Measurements from ENCODE around the gene NOP9. TPM values are rescaled to one million over a fixed set of nuclear protein-coding genes. Genes with fewer than 3 reads are reported as not detected.

The NOP9 gene
- polyA plus RNA-seq, 1 experiment: 12.0 TPM

DNA sequence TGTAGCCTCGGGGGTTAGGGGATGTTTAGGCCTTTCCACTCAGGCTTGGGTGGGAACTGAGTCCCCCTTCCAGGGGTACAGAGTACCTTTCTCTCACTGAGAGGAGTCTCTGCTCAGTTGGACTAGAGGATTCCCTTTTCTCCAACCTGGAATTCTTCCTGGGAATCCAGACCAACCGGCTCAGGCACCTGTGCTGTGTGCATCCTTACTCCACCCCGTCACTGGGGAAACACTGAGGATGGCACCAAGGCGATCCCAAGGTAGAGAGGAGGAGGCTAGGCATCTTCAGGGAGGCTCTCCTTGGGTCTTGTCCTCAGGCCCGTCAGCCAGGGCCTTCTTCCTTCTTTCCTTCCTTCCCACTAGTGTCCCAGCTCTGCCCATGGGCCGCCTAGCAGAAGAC lies 35.8 kb upstream of the NOP9 start:
- ChIA-PET POLR2A (interaction anchor here (1.8 kb wide), 1 partner anchor 21 kb away, joined by 4 read pairs; the partner anchor contains the start of gene TINF2), CTCF (interaction anchor here (1.4 kb wide), 1 partner anchor 168 kb away, joined by 3 read pairs; no protein-coding TSS in a partner anchor)
- TF ChIP-seq, protein P1, sequence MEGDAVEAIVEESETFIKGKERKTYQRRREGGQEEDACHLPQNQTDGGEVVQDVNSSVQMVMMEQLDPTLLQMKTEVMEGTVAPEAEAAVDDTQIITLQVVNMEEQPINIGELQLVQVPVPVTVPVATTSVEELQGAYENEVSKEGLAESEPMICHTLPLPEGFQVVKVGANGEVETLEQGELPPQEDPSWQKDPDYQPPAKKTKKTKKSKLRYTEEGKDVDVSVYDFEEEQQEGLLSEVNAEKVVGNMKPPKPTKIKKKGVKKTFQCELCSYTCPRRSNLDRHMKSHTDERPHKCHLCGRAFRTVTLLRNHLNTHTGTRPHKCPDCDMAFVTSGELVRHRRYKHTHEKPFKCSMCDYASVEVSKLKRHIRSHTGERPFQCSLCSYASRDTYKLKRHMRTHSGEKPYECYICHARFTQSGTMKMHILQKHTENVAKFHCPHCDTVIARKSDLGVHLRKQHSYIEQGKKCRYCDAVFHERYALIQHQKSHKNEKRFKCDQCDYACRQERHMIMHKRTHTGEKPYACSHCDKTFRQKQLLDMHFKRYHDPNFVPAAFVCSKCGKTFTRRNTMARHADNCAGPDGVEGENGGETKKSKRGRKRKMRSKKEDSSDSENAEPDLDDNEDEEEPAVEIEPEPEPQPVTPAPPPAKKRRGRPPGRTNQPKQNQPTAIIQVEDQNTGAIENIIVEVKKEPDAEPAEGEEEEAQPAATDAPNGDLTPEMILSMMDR (IDR thresholded peaks at IDR 0.05; ENCODE audit: low read depth, low read length): no peak
- H3K9me3 ChIP-seq (ENCODE audit: control insufficient read depth, insufficient read depth, low read length): no peaks in the 10 kb centered on the region
- no peak for DNase-seq (ENCODE audit: low read depth, low spot score)
- H3K27ac ChIP-seq (ENCODE audit: low read depth, low read length): no peak overlapping the region
- no peak overlapping the region for H3K4me3 ChIP-seq (ENCODE audit: low read depth, low read length)
- no peaks in the 10 kb centered on the region for H3K27me3 ChIP-seq (ENCODE audit: control insufficient read depth, insufficient read depth, low read length)

GRCh38 chr14:24264298-24264697 lies 35.4 kb upstream of the NOP9 start:
- CTCF ChIA-PET: interaction anchor here (0.6 kb wide), 1 partner anchor 28 kb away, joined by 3 read pairs; no protein-coding TSS in a partner anchor
- POLR2A ChIA-PET: interaction anchor here (0.7 to 1.8 kb wide), 2 partner anchors 22 to 123 kb away, joined by 3 to 4 read pairs; partner anchors contain the start of genes EMC9 and TINF2
- TF ChIP-seq, protein P1 (IDR thresholded peaks at IDR 0.05; ENCODE audit: low read depth, low read length): no peak
- no peak overlapping the region for H3K4me3 ChIP-seq (ENCODE audit: low read depth, low read length)
- DNase-seq (ENCODE audit: low read depth, low spot score): no peak
- H3K9me3 ChIP-seq (ENCODE audit: control insufficient read depth, insufficient read depth, low read length): no peaks in the 10 kb centered on the region
- H3K27me3 ChIP-seq (ENCODE audit: control insufficient read depth, insufficient read depth, low read length): no peaks in the 10 kb centered on the region
- no peak overlapping the region for H3K27ac ChIP-seq (ENCODE audit: low read depth, low read length)

DNA sequence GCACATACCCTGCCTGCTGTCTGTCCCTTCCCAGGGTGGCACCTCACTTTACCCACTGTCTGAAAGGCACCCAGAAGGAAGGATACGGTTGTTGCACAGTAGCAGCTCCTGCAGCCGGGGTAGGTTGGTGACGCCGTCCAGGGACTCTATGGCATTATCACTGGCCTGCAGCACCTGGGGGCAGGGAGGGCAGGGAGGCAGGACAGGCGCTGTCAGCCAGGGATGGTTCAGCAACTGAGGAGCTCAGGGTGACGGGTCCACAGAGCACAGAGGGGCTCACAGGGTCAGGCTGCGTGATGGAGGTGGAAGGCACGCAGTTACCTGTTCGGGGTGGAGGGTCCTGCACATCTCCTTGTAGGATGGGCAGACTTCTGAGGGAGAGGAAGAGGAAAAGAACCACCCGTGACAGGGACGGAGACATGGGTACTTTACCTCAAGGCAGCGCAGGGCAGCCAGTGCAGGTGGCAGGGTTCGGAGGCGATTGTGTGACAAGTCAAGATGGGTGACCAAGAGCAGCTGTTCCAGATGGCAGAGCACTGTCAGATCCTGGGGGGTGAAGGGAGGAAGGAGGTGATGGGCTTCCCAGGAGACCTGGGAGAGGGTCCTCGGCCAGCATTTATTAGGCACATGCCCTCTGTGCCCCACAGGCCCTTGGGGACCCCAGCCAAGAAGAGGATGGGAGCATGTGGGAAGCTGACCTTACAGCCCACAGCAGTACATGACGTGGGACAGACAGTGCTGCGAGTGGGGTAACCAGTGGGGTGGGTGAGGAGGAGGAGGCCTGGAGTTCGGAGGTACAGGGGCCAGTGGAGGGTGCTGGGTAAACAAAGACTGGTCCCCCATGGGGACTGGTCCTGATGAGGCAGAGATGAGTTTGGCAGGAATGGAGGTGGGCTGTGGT lies 33.1 kb upstream of the NOP9 start:
- no peaks in the 10 kb centered on the region for H3K9me3 ChIP-seq (ENCODE audit: control insufficient read depth, insufficient read depth, low read length)
- no peak overlapping the region for H3K27ac ChIP-seq (ENCODE audit: low read depth, low read length)
- CTCF ChIA-PET: no interaction called here
- no peak for DNase-seq (ENCODE audit: low read depth, low spot score)
- no peaks in the 10 kb centered on the region for H3K27me3 ChIP-seq (ENCODE audit: control insufficient read depth, insufficient read depth, low read length)
- H3K4me3 ChIP-seq (ENCODE audit: low read depth, low read length): no peak overlapping the region
- TF ChIP-seq, protein P1 (IDR thresholded peaks at IDR 0.05; ENCODE audit: low read depth, low read length): no peak
- POLR2A ChIA-PET: no interaction called here

- Histone ChIP-seq H3K9me3 (ENCODE audit: control insufficient read depth, insufficient read depth, low read length) (no peaks in the 10 kb centered on the region), H3K27ac (ENCODE audit: low read depth, low read length) (no peak overlapping the region), H3K4me3 (ENCODE audit: low read depth, low read length) (no peak overlapping the region), H3K27me3 (ENCODE audit: control insufficient read depth, insufficient read depth, low read length) (no peaks in the 10 kb centered on the region)
- no peak for DNase-seq (ENCODE audit: low read depth, low spot score)
- TF ChIP-seq, protein P1 (IDR thresholded peaks at IDR 0.05; ENCODE audit: low read depth, low read length): no peak
- CTCF ChIA-PET: interaction anchor here (2.1 kb wide), 1 partner anchor 177 kb away, joined by 4 read pairs; no protein-coding TSS in a partner anchor
- POLR2A ChIA-PET: no interaction called here
These were observed 32.1 kb upstream of the NOP9 start for GRCh38 chr14:24267516-24267915.

- CTCF ChIA-PET: interaction anchor here (2.1 kb wide), 1 partner anchor 178 kb away, joined by 4 read pairs; no protein-coding TSS in a partner anchor
These were observed 31.4 kb upstream of the NOP9 start for GRCh38 chr14:24268225-24268624.

More at GRCh38 chr14:24268225-24268624, 31.4 kb upstream of the NOP9 start:
- TF ChIP-seq, protein P1 (IDR thresholded peaks at IDR 0.05; ENCODE audit: low read depth, low read length): no peak
- Histone ChIP-seq H3K9me3 (ENCODE audit: control insufficient read depth, insufficient read depth, low read length) (no peaks in the 10 kb centered on the region), H3K27me3 (ENCODE audit: control insufficient read depth, insufficient read depth, low read length) (no peaks in the 10 kb centered on the region), H3K27ac (ENCODE audit: low read depth, low read length) (no peak overlapping the region), H3K4me3 (ENCODE audit: low read depth, low read length) (no peak overlapping the region)
- POLR2A ChIA-PET: interaction anchor here (3.6 kb wide), 1 partner anchor 26 kb away, joined by 50 read pairs; the partner anchor contains the start of gene TINF2
- no peak for DNase-seq (ENCODE audit: low read depth, low spot score)

Measured in AG04450 (cell line).